Esophagus squamous epithelium (tissue), 4 donors: ENCODE data around the gene PTPRCAP.

ENCODE experiments used
- CTCF ChIP-seq, 6 experiments: fragments of 450-650 bp in 4 of 6; fragments of 200-600 bp in 2 of 6; sonication (generic) in 2 of 6; IDR thresholded peaks; one replicate each; pipeline ENCODE4 v1.5.1; 2016 to 2019; ENCODE audit warnings: antibody characterized with exemption in 6 of 6, mild to moderate bottlenecking in 4 of 6, moderate library complexity in 4 of 6
- POLR2A ChIP-seq, 4 donors: fragments of 450-650 bp; IDR thresholded peaks; one replicate each; pipeline ENCODE4 v1.6.1; 2017; ENCODE audit warnings: antibody characterized with exemption in 4 of 4, mild to moderate bottlenecking in 4 of 4, moderate library complexity in 3 of 4

DNA sequence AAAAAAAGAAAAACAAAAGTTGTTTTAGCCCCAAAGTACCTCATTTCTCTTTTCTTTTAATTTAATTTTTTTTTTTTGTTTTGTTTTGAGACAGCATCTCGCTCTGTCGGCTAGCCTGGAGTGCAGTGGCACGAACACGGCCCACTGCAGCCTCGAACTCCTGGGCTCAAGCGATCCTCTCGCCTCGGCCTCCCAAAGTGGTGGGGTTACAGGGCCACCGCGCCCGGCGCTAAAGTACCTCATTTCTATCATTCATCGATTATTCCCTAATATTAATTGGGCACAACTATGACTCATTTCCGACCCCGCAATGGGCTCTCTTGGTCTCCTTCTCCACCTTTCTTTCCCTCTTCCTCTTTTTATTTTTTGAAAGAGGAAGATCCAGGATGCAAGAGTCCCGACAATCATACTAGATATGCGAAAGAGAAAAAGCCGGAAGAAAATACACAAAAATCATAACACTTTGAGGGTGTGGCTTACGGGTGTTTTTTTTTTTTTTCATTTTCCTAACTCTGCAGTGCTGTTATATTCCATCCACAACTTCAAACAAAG is 44.9 kb upstream of the PTPRCAP start:
- TF ChIP-seq CTCF (IDR thresholded peaks at IDR 0.05) (no peak), POLR2A (IDR thresholded peaks at IDR 0.05) (no peak)
